HG03565 (cell line): Measurements from ENCODE around the gene LAMTOR4.
"Not testable (repeated sequence)": the region's sequence is repeated elsewhere in the genome, so short reads cannot be mapped to it uniquely, and the experiment has no call there.

Experiments
- ATAC-seq: cut with Tn5 transposase; IDR thresholded peaks from one replicate; pipeline ENCODE4 v1.9.1; 2021; ENCODE audit warnings: mild to moderate bottlenecking, moderate library complexity; ENCODE audit not compliant: unreplicated experiment

The LAMTOR4 gene

GRCh38 chr7:100122067-100122466 lies 26.7 kb upstream of the LAMTOR4 start:
- ATAC-seq: no peak

- ATAC-seq: no peak
Measured at GRCh38 chr7:100122568-100122967, 26.1 kb upstream of the LAMTOR4 start.

- no peak for ATAC-seq
Measured at GRCh38 chr7:100124301-100125230, 24.2 kb upstream of the LAMTOR4 start.

GRCh38 chr7:100126239-100126930 lies 22.3 kb upstream of the LAMTOR4 start:
- peak; percentile 2 for ATAC-seq

GRCh38 chr7:100126931-100127865 lies 21.5 kb upstream of the LAMTOR4 start, which contains the start of gene MBLAC1:
MBLAC1 (plus strand) TSS chr7:100126967; CDS start chr7:100127396, 429 bp downstream.
- peak; percentile 42 for ATAC-seq

GRCh38 chr7:100127866-100128636 lies 20.7 kb upstream of the LAMTOR4 start:
- ATAC-seq: no peak

- no peak for ATAC-seq
Measured at GRCh38 chr7:100128637-100128963, 20.1 kb upstream of the LAMTOR4 start.

- ATAC-seq: not testable (repeated sequence)
Measured at GRCh38 chr7:100130220-100130607, 18.5 kb upstream of the LAMTOR4 start.

- no peak for ATAC-seq
Measured at GRCh38 chr7:100130608-100131453, 17.9 kb upstream of the LAMTOR4 start.

GRCh38 chr7:100132126-100132525 lies 16.6 kb upstream of the LAMTOR4 start:
- ATAC-seq: no peak

GRCh38 chr7:100132697-100133151 lies 16.0 kb upstream of the LAMTOR4 start:
- ATAC-seq: no peak

- no peak for ATAC-seq
Measured at GRCh38 chr7:100137851-100138760, 10.6 kb upstream of the LAMTOR4 start.

GRCh38 chr7:100141555-100141949 lies 7.2 kb upstream of the LAMTOR4 start:
- ATAC-seq: no peak

GRCh38 chr7:100142461-100142860 lies 6.3 kb upstream of the LAMTOR4 start:
- no peak for ATAC-seq

- not testable (repeated sequence) for ATAC-seq
Measured at GRCh38 chr7:100146350-100146749, 2.4 kb upstream of the LAMTOR4 start.

GRCh38 chr7:100147278-100147677 lies 1.4 kb upstream of the LAMTOR4 start:
- ATAC-seq: no peak

GRCh38 chr7:100148225-100148558 lies 526 bp upstream of the LAMTOR4 start:
- ATAC-seq: no peak

- no peak for ATAC-seq
Measured at GRCh38 chr7:100152404-100152803, 3.7 kb downstream of the LAMTOR4 start.
